HEK293 (cell line): ENCODE measurements around the gene SBSN.

Source experiments
- CTCF ChIA-PET: fragments of 350-600 bp; formaldehyde crosslinking; extraction: SDS; loops from one replicate; lab custom pipeline; 2021; ENCODE audit warnings: antibody characterized with exemption; lab: Yijun Ruan, JAX
- POLR2A ChIA-PET: fragments of 300-600 bp; formaldehyde crosslinking; extraction: SDS; loops from one replicate; lab custom pipeline; 2020; ENCODE audit warnings: antibody characterized with exemption, inconsistent platforms; lab: Yijun Ruan, JAX
- H3K27ac ChIP-seq: fragments of 200-500 bp; sonication (Bioruptor generic); 2 replicates; pipeline ENCODE4 v1.5.1; 2014; ENCODE audit warnings: low read depth, low read length, control low read depth, inconsistent platforms; ENCODE audit errors: extremely low read depth
- H3K36me3 ChIP-seq, 2 experiments: fragments of 200-500 bp in 1 of 2; sonication (Bioruptor generic) in 1 of 2; 1 replicate in 1 of 2; 2 replicates in 1 of 2; pipeline ENCODE4 v1.5.1; 2014 to 2017; ENCODE audit warnings: inconsistent platforms in 2 of 2, low read length in 2 of 2; ENCODE audit not compliant: control insufficient read depth in 2 of 2, insufficient read depth in 1 of 2
- H3K4me1 ChIP-seq: fragments of 200-500 bp; sonication (Bioruptor generic); 2 replicates; pipeline ENCODE4 v1.5.1; 2014; ENCODE audit warnings: mild to moderate bottlenecking, low read length, inconsistent platforms; ENCODE audit not compliant: control insufficient read depth, insufficient read depth
- H3K4me3 ChIP-seq: 2 replicates; pipeline ENCODE4 v1.5.1; 2011; ENCODE audit warnings: low read depth, mild to moderate bottlenecking, control low read depth, low read length, moderate library complexity
- H3K9me3 ChIP-seq: fragments of 200-500 bp; sonication (Bioruptor generic); 2 replicates; pipeline ENCODE4 v1.5.1; 2014; ENCODE audit warnings: low read depth, low read length, inconsistent platforms; ENCODE audit not compliant: control insufficient read depth, insufficient read depth
- ATF2 ChIP-seq: fragments of 450-650 bp; formaldehyde crosslinking; IDR thresholded peaks from 2 replicates; pipeline ENCODE4 v1.5.1; 2016; ENCODE audit warnings: missing biosample characterization, missing genetic modification characterization, low read depth
- EGR2 ChIP-seq: fragments of 450-650 bp; formaldehyde crosslinking; IDR thresholded peaks from 2 replicates; pipeline ENCODE4 v1.5.1; 2016; ENCODE audit warnings: low read depth, missing biosample characterization, missing genetic modification characterization
- GLIS1 ChIP-seq: fragments of 450-650 bp; formaldehyde crosslinking; IDR thresholded peaks from 2 replicates; pipeline ENCODE4 v1.5.1; 2016; ENCODE audit warnings: missing biosample characterization, missing genetic modification characterization
- KLF17 ChIP-seq: fragments of 450-650 bp; formaldehyde crosslinking; IDR thresholded peaks from 2 replicates; pipeline ENCODE4 v1.5.1; 2016; ENCODE audit warnings: missing biosample characterization, missing genetic modification characterization
- PRDM2 ChIP-seq: fragments of 450-650 bp; formaldehyde crosslinking; IDR thresholded peaks from 2 replicates; pipeline ENCODE4 v1.5.1; 2016; ENCODE audit warnings: missing biosample characterization, missing genetic modification characterization, borderline replicate concordance
- ZBTB17 ChIP-seq: fragments of 450-650 bp; formaldehyde crosslinking; IDR thresholded peaks from 2 replicates; pipeline ENCODE4 v1.5.1; 2016; ENCODE audit warnings: missing biosample characterization, missing genetic modification characterization
- ZBTB21 ChIP-seq: fragments of 450-650 bp; formaldehyde crosslinking; IDR thresholded peaks from 2 replicates; pipeline ENCODE4 v1.5.1; 2017; ENCODE audit warnings: missing biosample characterization, missing genetic modification characterization
- ZFHX2 ChIP-seq: fragments of 450-650 bp; formaldehyde crosslinking; conservative IDR thresholded peaks from 2 replicates; pipeline ENCODE4 v1.5.1; 2016; ENCODE audit warnings: missing biosample characterization, missing genetic modification characterization
- ZFP37 ChIP-seq: fragments of 450-650 bp; formaldehyde crosslinking; IDR thresholded peaks from 2 replicates; pipeline ENCODE4 v1.5.1; 2016; ENCODE audit warnings: missing biosample characterization, missing genetic modification characterization
- ZNF398 ChIP-seq: fragments of 450-650 bp; formaldehyde crosslinking; IDR thresholded peaks from 2 replicates; pipeline ENCODE4 v1.5.1; 2017; ENCODE audit warnings: missing biosample characterization, missing genetic modification characterization
- ZNF623 ChIP-seq: fragments of 450-650 bp; formaldehyde crosslinking; IDR thresholded peaks from 2 replicates; pipeline ENCODE4 v1.5.1; 2016; ENCODE audit warnings: missing biosample characterization, missing genetic modification characterization
- ZNF626 ChIP-seq: fragments of 450-650 bp; sonication (Bioruptor Pico); formaldehyde crosslinking; IDR thresholded peaks from 2 replicates; pipeline ENCODE4 v1.5.1; 2018; ENCODE audit warnings: missing biosample characterization, missing genetic modification characterization, inconsistent platforms
- ZNF629 ChIP-seq: fragments of 450-650 bp; formaldehyde crosslinking; IDR thresholded peaks from 2 replicates; pipeline ENCODE4 v1.5.1; 2017; ENCODE audit warnings: missing biosample characterization, missing genetic modification characterization
- ZNF701 ChIP-seq: fragments of 450-650 bp; formaldehyde crosslinking; IDR thresholded peaks from 2 replicates; pipeline ENCODE4 v1.5.1; 2016; ENCODE audit warnings: missing biosample characterization, missing genetic modification characterization

SBSN gene

GRCh38 chr19:35528218-35529038 is at the start of gene SBSN:
Gene SBSN (minus strand): TSS chr19:35528311. CDS start chr19:35528281, 30 bp downstream.
- Histone ChIP-seq H3K9me3 (no peaks in the 10 kb centered on the region), H3K36me3 (no peaks in the 10 kb centered on the region; a peak in 1 of 3 replicates), H3K27ac (no peak within 1 kb of the TSS), H3K4me1 (no peaks in the 10 kb centered on the region), H3K4me3 (no peak within 1 kb of the TSS)
- TF ChIP-seq EGR2 (tag by site-specific recombination) (peak; percentile 86), KLF17 (tag by site-specific recombination) (0 out of 2 replicates have a peak, but pooled peaks have one; percentile 19), ZNF398 (peak; percentile 15; the same call in 1 of the 2 replicates), GLIS1 (tag by site-specific recombination) (peak; percentile 37; the same call in 1 of the 2 replicates), ZFHX2 (tag by site-specific recombination) (peak; percentile 60), PRDM2 (no peak), ZBTB17 (tag by site-specific recombination) (peak; percentile 25; the same call in 1 of the 2 replicates), ZNF623 (peak; percentile 98), ZBTB21 (tag by site-specific recombination) (no peak)
- ChIA-PET CTCF (interaction anchor here (0.7 to 2.0 kb wide), 3 partner anchors 18 to 55 kb away, joined by 3 to 19 read pairs (median 8); no protein-coding TSS in a partner anchor), POLR2A (interaction anchor here (4.3 kb wide), 1 partner anchor 19 kb away, joined by 18 read pairs; no protein-coding TSS in a partner anchor)

- ChIA-PET CTCF (interaction anchor here (0.5 to 0.8 kb wide), 4 partner anchors 15 to 248 kb away, joined by 3 to 6 read pairs (median 4); no protein-coding TSS in a partner anchor), POLR2A (no interaction called here)
- H3K36me3 ChIP-seq, result no peaks in the 10 kb centered on the region
- H3K27ac ChIP-seq, result no peak overlapping the region
- peaks cover 10% of the 10 kb centered on the region for H3K9me3 ChIP-seq
- TF ChIP-seq ZBTB21 (tag by site-specific recombination) (peak; percentile 68), ZNF629 (tag by site-specific recombination) (peak; percentile 44; the same call in 1 of the 2 replicates), ZNF626 (tag by site-specific recombination) (no peak), ZNF701 (tag by site-specific recombination) (no peak), ATF2 (peak; percentile 94), ZFP37 (tag by site-specific recombination) (0 out of 2 replicates have a peak, but pooled peaks have one; percentile 41)
- no peak overlapping the region for H3K4me3 ChIP-seq
- no peaks in the 10 kb centered on the region for H3K4me1 ChIP-seq
Observed at GRCh38 chr19:35571406-35571965, 43.4 kb upstream of the SBSN start.
